Parathyroid adenoma (tissue), 2 donors: Measurements from ENCODE around the gene HMGN4.
A peak's percentile ranks its signal among the peaks of the same experiment; 100 is the strongest.

ENCODE experiments used
- H2AFZ ChIP-seq: fragments of 300-600 bp; sonication (generic); one replicate; pipeline ENCODE4 v1.7.0; 2017; ENCODE audit warnings: antibody characterized with exemption, mild to moderate bottlenecking
- H3K27ac ChIP-seq: fragments of 300-600 bp; sonication (generic); one replicate; pipeline ENCODE4 v1.7.0; 2017
- H3K27me3 ChIP-seq: fragments of 300-600 bp; sonication (generic); one replicate; pipeline ENCODE4 v1.7.0; 2017; ENCODE audit warnings: low read length; ENCODE audit not compliant: control insufficient read depth, insufficient read depth
- H3K36me3 ChIP-seq: fragments of 300-600 bp; sonication (generic); one replicate; pipeline ENCODE4 v1.7.0; 2017; ENCODE audit warnings: low read length; ENCODE audit not compliant: control insufficient read depth, insufficient read depth
- H3K4me1 ChIP-seq: fragments of 300-600 bp; sonication (generic); one replicate; pipeline ENCODE4 v1.7.0; 2017; ENCODE audit warnings: control low read depth
- H3K4me2 ChIP-seq: fragments of 300-600 bp; sonication (generic); one replicate; pipeline ENCODE4 v1.7.0; 2017; ENCODE audit warnings: low read length
- H3K4me3 ChIP-seq: fragments of 300-600 bp; sonication (generic); one replicate; pipeline ENCODE4 v1.7.0; 2017; ENCODE audit warnings: low read depth, low read length
- H3K79me2 ChIP-seq: fragments of 300-600 bp; sonication (generic); one replicate; pipeline ENCODE4 v1.7.0; 2017; ENCODE audit warnings: control low read depth
- H3K9ac ChIP-seq: fragments of 300-600 bp; sonication (generic); one replicate; pipeline ENCODE4 v1.7.0; 2017; ENCODE audit warnings: mild to moderate bottlenecking
- H3K9me3 ChIP-seq: fragments of 300-600 bp; sonication (generic); one replicate; pipeline ENCODE4 v1.7.0; 2017; ENCODE audit warnings: low read length; ENCODE audit not compliant: control insufficient read depth
- CTCF ChIP-seq: fragments of 300-600 bp; sonication (generic); IDR thresholded peaks from one replicate; pipeline ENCODE4 v1.7.0; 2017; ENCODE audit warnings: antibody characterized with exemption, mild to moderate bottlenecking
- donor health status: primary hyperparathyroidism.

HMGN4 gene

GRCh38 chr6:26553635-26554446 lies 15.7 kb downstream of the HMGN4 start:
- H3K9ac ChIP-seq: no peak overlapping the region
- peak overlapping the region; percentile 71 for H2AFZ ChIP-seq
- peak overlapping the region; percentile 57 for H3K27ac ChIP-seq
- no peaks in the 10 kb centered on the region for H3K9me3 ChIP-seq
- H3K79me2 ChIP-seq: no peaks in the 10 kb centered on the region
- peak overlapping the region; percentile 90 for H3K4me3 ChIP-seq
- H3K36me3 ChIP-seq: no peaks in the 10 kb centered on the region
- no peaks in the 10 kb centered on the region for H3K4me1 ChIP-seq
- peak overlapping the region; percentile 88 for H3K4me2 ChIP-seq
- no peaks in the 10 kb centered on the region for H3K27me3 ChIP-seq
- TF ChIP-seq CTCF: no peak

DNA sequence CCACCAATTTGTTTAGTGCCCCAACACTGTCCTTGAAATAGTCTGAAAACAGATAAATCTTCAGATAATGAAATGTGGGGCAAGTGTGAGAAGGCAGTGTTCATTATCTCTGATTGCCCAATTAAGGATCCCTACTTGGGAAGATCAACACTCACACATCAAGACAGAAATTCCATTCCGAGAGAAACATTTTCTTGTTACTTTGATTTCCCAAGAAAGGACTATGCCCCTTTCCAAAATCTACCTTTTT lies 16.2 kb downstream of the HMGN4 start:
- Histone ChIP-seq H2AFZ (peak overlapping the region; percentile 71), H3K4me2 (peak overlapping the region; percentile 88), H3K9me3 (no peaks in the 10 kb centered on the region), H3K27me3 (no peaks in the 10 kb centered on the region), H3K79me2 (no peaks in the 10 kb centered on the region), H3K36me3 (no peaks in the 10 kb centered on the region), H3K27ac (peak overlapping the region; percentile 57), H3K9ac (no peak overlapping the region), H3K4me1 (no peaks in the 10 kb centered on the region), H3K4me3 (peak overlapping the region; percentile 90)
- TF ChIP-seq CTCF: no peak

- Histone ChIP-seq H3K36me3 (no peaks in the 10 kb centered on the region), H3K4me1 (no peaks in the 10 kb centered on the region), H3K4me3 (peak overlapping the region; percentile 90), H3K79me2 (no peaks in the 10 kb centered on the region), H3K27ac (peak overlapping the region; percentile 57), H3K27me3 (no peaks in the 10 kb centered on the region), H2AFZ (peak overlapping the region; percentile 71), H3K9ac (no peak overlapping the region), H3K4me2 (peak overlapping the region; percentile 88), H3K9me3 (no peaks in the 10 kb centered on the region)
- no peak for TF ChIP-seq CTCF
Measured at GRCh38 chr6:26554697-26555504, 16.7 kb downstream of the HMGN4 start.

GRCh38 chr6:26555505-26556262 lies 17.5 kb downstream of the HMGN4 start:
- Histone ChIP-seq H3K9me3 (no peaks in the 10 kb centered on the region), H3K4me3 (no peak overlapping the region), H3K27ac (no peak overlapping the region), H2AFZ (no peak overlapping the region), H3K79me2 (no peaks in the 10 kb centered on the region), H3K4me1 (no peaks in the 10 kb centered on the region), H3K27me3 (no peaks in the 10 kb centered on the region), H3K4me2 (no peak overlapping the region), H3K9ac (no peak overlapping the region), H3K36me3 (no peaks in the 10 kb centered on the region)
- no peak for TF ChIP-seq CTCF
